ENCODE data around the gene MYO1B.

MYO1B gene

GRCh38 chr2:191421950-191422349 lies 176.7 kb downstream of the MYO1B start:
- TF ChIP-seq CTCF (IDR thresholded peaks at IDR 0.05; ENCODE audit: borderline replicate concordance, control extremely low read depth, extremely low read depth, insufficient read depth, missing control alignments): no peak

GRCh38 chr2:191427031-191427430 lies 181.8 kb downstream of the MYO1B start:
- in situ Hi-C loops (cut with MboI; ENCODE audit: low sequenced_read_pairs, unreplicated experiment): no loop called here
- no peak for DNase-seq (ENCODE audit: low spot score)
- no peak for TF ChIP-seq CTCF (IDR thresholded peaks at IDR 0.05; ENCODE audit: borderline replicate concordance, control extremely low read depth, extremely low read depth, insufficient read depth, missing control alignments)

More at GRCh38 chr2:191421950-191422349, 176.7 kb downstream of the MYO1B start:
- in situ Hi-C loops (cut with MboI; ENCODE audit: low sequenced_read_pairs, unreplicated experiment): no loop called here
- no peak for DNase-seq (ENCODE audit: low spot score)

- in situ Hi-C loops (cut with MboI; ENCODE audit: low sequenced_read_pairs, unreplicated experiment): no loop called here
- TF ChIP-seq CTCF (IDR thresholded peaks at IDR 0.05; ENCODE audit: borderline replicate concordance, control extremely low read depth, extremely low read depth, insufficient read depth, missing control alignments): no peak
- no peak for DNase-seq (ENCODE audit: low spot score)
Observed at GRCh38 chr2:191428141-191428540, 182.9 kb downstream of the MYO1B start.

GRCh38 chr2:191430476-191430875 lies 185.3 kb downstream of the MYO1B start:
- no peak for DNase-seq (ENCODE audit: low spot score)
- in situ Hi-C loops (cut with MboI; ENCODE audit: low sequenced_read_pairs, unreplicated experiment): no loop called here
- TF ChIP-seq CTCF (IDR thresholded peaks at IDR 0.05; ENCODE audit: borderline replicate concordance, control extremely low read depth, extremely low read depth, insufficient read depth, missing control alignments): no peak

- no peak for DNase-seq (ENCODE audit: low spot score)
- in situ Hi-C loops (cut with MboI; ENCODE audit: low sequenced_read_pairs, unreplicated experiment): no loop called here
- TF ChIP-seq CTCF (IDR thresholded peaks at IDR 0.05; ENCODE audit: borderline replicate concordance, control extremely low read depth, extremely low read depth, insufficient read depth, missing control alignments): no peak
Observed at GRCh38 chr2:191432121-191432520, 186.9 kb downstream of the MYO1B start.

GRCh38 chr2:191434072-191434471 lies 188.9 kb downstream of the MYO1B start:
- in situ Hi-C loops (cut with MboI; ENCODE audit: low sequenced_read_pairs, unreplicated experiment): no loop called here
- no peak for TF ChIP-seq CTCF (IDR thresholded peaks at IDR 0.05; ENCODE audit: borderline replicate concordance, control extremely low read depth, extremely low read depth, insufficient read depth, missing control alignments)
- no peak for DNase-seq (ENCODE audit: low spot score)

GRCh38 chr2:191435141-191435540 lies 189.9 kb downstream of the MYO1B start:
- no peak for TF ChIP-seq CTCF (IDR thresholded peaks at IDR 0.05; ENCODE audit: borderline replicate concordance, control extremely low read depth, extremely low read depth, insufficient read depth, missing control alignments)
- in situ Hi-C loops (cut with MboI; ENCODE audit: low sequenced_read_pairs, unreplicated experiment): no loop called here
- DNase-seq (ENCODE audit: low spot score): no peak
